HUES48 (cell line): Measurements from ENCODE around the gene TRAPPC4.
"Not testable (repeated sequence)": the region's sequence is repeated elsewhere in the genome, so short reads cannot be mapped to it uniquely, and the experiment has no call there.

Experiments used
- H3K27ac ChIP-seq: one replicate; pipeline ENCODE4 v1.7.0; 2013; ENCODE audit warnings: low read depth, low read length, inconsistent platforms
- H3K27me3 ChIP-seq: 2 replicates; pipeline ENCODE4 v1.6.1; 2013; ENCODE audit warnings: mild to moderate bottlenecking, low read length; ENCODE audit not compliant: control insufficient read depth, insufficient read depth
- H3K36me3 ChIP-seq: 2 replicates; pipeline ENCODE4 v1.6.1; 2013; ENCODE audit warnings: low read length; ENCODE audit not compliant: control insufficient read depth, insufficient read depth
- H3K4me1 ChIP-seq: 2 replicates; pipeline ENCODE4 v1.6.1; 2013; ENCODE audit warnings: mild to moderate bottlenecking, low read length; ENCODE audit not compliant: control insufficient read depth, insufficient read depth
- H3K4me3 ChIP-seq: 2 replicates; pipeline ENCODE4 v1.5.1; 2013; ENCODE audit warnings: mild to moderate bottlenecking, low read depth, low read length
- H3K9ac ChIP-seq: 2 replicates; pipeline ENCODE4 v1.6.1; 2013; ENCODE audit warnings: mild to moderate bottlenecking, low read depth, low read length, moderate library complexity
- H3K9me3 ChIP-seq: 2 replicates; pipeline ENCODE4 v1.6.1; 2013; ENCODE audit warnings: low read length; ENCODE audit not compliant: control insufficient read depth, insufficient read depth

TRAPPC4 gene

DNA sequence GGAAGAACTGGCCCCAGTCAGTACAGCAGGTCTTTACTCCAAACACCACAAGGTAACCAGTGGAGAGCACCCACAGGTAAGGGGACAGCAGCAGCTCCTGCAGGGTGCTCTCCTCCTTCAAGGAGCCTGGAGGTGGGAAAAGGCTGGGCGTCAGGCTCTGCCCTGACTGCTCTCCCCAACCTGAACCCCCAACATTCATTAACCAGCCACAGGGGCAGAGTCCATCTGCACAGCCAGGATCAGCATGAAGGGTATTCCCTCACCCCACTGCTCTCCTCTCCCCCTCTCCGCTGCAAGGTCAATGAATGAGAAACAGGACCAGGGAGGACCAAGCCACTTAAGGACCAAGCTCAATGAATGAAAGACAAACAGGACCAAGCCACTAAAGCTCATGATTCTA lies 8.4 kb downstream of the TRAPPC4 start:
- Histone ChIP-seq H3K27me3 (no peaks in the 10 kb centered on the region), H3K4me1 (peaks cover 12% of the 10 kb centered on the region), H3K4me3 (no peak overlapping the region), H3K36me3 (peaks cover 71% of the 10 kb centered on the region), H3K27ac (no peak overlapping the region), H3K9me3 (no peaks in the 10 kb centered on the region), H3K9ac (no peak overlapping the region)

DNA sequence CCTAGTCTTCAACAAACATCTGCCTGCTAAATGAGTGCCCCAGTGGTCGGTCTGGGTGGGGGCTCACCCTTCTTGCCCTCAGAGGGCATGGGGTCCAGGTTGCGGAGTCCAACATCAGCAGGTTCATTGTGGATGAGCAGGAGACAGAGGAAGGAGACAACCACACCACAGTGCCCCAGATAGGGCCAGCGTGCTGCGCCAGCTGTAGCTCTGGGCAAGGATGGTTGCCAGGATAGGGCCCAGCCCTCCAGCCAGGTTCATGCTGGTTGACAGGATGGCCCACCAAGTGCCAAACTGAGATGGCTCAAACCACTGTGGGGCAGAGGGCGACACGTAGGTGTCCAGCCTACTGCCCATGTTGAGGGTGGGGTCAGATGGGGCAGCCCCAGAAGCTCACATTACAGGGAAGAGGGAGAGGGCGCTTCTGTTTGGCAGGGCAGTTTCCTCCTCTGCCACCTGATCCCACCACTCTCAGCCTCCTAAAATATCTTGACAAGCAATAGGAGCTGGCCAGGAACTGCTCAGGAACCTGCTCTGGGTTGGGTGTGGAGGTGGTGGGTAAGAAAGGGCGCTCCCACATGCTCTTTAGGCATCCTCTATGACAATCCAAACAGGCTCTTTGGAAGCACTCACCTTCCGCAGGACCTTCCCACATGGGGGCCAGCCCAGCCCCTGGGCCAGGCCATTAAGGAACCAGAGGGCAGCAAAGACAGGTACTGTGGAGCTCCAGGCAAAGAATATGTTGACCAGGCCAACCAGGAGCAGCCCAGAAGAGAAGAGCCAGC lies 9.2 kb downstream of the TRAPPC4 start:
- peaks cover 64% of the 10 kb centered on the region for H3K36me3 ChIP-seq
- no peak overlapping the region for H3K9ac ChIP-seq
- H3K9me3 ChIP-seq: no peaks in the 10 kb centered on the region
- H3K4me3 ChIP-seq: no peak overlapping the region
- H3K4me1 ChIP-seq: peaks cover 12% of the 10 kb centered on the region
- H3K27me3 ChIP-seq: no peaks in the 10 kb centered on the region
- no peak overlapping the region for H3K27ac ChIP-seq

DNA sequence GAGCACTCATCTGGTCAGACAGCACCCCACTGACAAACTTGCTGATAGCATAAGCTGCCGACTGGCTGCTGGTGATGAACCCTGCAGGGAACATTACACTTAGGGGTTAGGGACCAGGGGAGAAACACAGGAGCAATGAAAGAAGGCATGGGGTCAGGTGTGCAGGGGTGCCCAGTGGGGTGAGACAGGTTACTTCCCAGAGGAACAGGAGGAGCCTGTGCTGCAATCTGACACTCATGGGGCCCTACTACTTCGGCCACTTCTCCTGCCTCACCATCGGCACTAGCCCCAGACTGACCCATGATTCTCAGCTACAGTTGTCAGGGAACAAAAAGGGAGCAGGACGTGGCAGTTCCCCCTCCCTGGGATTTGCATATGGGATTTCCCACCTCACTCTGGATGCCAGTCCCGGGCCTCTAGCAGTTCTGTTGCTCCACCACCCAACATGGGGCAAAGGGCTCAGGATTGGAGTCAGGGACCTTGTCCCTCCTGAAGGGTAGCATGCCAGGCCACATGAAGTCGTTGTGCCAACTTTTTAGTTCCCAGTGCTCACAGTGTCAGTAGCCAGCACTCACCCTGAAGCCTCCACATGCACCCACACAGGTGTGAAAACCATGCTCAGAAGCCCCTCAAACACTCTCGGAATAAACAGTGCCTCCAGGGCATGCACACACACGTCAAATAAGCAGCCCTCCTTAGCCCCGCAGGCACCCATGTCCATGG lies 9.9 kb downstream of the TRAPPC4 start:
- Histone ChIP-seq H3K9ac (no peak overlapping the region), H3K36me3 (peaks cover 57% of the 10 kb centered on the region), H3K9me3 (no peaks in the 10 kb centered on the region), H3K27me3 (no peaks in the 10 kb centered on the region), H3K4me3 (peak overlapping the region; percentile 91; the same call in 1 of the 2 replicates), H3K27ac (no peak overlapping the region), H3K4me1 (peaks cover 12% of the 10 kb centered on the region)

DNA sequence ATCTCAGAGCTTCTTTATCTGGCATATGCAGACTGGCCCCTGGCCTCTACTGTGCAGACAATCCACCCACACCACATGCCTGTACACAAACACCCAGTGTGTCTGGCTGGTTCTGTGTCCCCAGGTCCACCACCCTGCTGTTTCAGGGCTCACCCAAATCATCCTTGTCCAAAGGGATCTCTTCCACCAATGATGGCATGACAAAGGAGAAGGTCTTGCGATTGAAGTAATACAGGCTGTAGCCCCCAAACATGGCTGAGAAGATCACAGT lies 10.4 kb downstream of the TRAPPC4 start:
- Histone ChIP-seq H3K27ac (no peak overlapping the region), H3K27me3 (no peaks in the 10 kb centered on the region), H3K9ac (no peak overlapping the region), H3K4me1 (peaks cover 12% of the 10 kb centered on the region), H3K4me3 (peak overlapping the region; percentile 91), H3K9me3 (no peaks in the 10 kb centered on the region), H3K36me3 (peaks cover 52% of the 10 kb centered on the region)

DNA sequence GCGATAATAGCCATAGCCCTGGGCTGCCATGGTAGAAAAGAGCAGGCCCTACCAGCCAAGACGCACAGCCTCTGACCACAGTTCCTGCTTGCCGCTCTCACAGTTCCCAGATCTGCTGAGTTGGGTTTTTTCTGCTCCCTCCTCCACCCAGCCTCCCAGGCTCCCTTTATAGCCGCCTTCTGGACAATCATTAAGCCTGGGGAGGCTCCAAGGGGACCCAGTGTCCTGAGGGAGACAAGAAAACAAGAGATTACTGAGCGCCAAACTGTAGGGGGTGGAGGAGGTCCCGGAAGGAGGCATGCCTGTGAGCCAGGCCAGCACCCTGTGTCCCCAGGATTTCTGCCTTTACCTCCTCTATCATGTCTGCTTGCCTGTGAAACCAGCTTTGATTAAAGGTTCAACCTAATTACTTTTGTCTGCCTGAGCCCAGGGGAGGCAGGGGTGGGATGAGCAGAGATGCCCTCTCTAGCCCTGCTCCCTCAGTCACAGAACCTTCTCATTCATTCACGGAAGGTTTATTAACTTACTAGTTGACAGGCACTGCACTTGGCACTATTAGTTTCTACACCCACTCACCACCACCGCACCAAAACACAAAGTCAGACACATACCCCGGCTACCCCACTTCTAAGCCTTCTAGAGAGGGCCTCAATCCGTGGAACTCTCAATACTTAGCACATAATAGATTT lies 10.9 kb downstream of the TRAPPC4 start:
- Histone ChIP-seq H3K36me3 (peaks cover 48% of the 10 kb centered on the region), H3K9ac (0 out of 2 replicates have a peak overlapping the region, but pooled peaks have one; percentile 87), H3K27ac (peak overlapping the region; percentile 85), H3K4me1 (peaks cover 12% of the 10 kb centered on the region), H3K4me3 (peak overlapping the region; percentile 91), H3K27me3 (no peaks in the 10 kb centered on the region), H3K9me3 (no peaks in the 10 kb centered on the region)

DNA sequence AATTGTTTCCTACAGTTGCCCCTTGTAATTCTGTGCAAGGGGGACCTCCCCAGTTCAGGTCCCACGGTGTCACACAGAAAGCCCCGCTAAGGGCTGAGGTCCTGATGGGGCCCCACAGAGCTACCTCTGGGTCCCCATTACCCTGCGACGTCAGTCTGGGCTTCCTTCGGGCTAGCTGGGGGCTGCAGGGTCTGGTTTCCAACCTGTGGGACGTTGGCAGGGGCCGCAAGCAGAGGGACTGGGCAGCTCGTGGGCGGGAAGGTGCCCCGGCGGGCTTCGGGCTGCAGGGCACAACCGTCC lies 11.4 kb downstream of the TRAPPC4 start:
- H3K4me3 ChIP-seq: peak overlapping the region; percentile 91
- peak overlapping the region; percentile 85 for H3K27ac ChIP-seq
- H3K36me3 ChIP-seq: peaks cover 43% of the 10 kb centered on the region
- no peaks in the 10 kb centered on the region for H3K9me3 ChIP-seq
- H3K27me3 ChIP-seq: no peaks in the 10 kb centered on the region
- peaks cover 12% of the 10 kb centered on the region for H3K4me1 ChIP-seq
- H3K9ac ChIP-seq: peak overlapping the region; percentile 87; the same call in 1 of the 2 replicates

DNA sequence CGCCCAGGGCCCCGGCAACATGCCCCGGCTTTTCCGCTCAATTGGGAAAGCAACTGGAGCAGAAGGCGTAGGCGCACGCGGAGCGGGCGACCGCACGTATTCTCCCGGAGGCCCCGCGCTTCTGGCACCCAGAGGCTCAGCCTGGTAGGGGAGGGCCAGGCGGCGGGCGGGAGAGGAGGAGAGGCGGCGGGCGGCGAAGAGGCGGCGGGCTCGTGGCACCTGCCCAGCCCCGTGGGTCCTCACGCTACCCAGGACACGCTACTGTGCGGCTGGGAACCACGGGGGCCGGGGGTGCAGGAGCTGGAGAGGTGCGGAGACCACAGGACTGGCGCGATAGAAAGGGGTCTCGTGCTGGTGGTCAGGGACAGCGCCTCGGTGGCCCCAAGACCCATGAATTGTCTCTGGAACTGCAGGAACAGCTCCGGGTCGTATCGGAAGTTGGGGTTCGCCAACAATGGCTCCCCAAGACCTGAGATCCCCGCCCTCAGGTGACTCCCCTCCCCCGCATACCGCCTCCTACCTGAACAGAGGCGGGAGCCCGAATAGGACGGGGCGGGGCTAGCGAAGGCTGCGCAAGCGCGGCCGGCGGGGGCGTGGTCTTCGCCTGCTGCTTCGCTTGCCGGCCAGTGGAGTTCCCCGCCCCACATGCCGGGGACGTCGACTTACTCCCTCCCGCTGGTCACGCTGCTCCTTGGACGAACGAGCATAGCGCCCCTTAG lies 11.9 kb downstream of the TRAPPC4 start, which contains the start of gene SLC37A4:
Gene SLC37A4, minus strand, starts transcription at position 549 of the 719 bp plus-strand sequence.
- H3K4me1 ChIP-seq: peaks cover 12% of the 10 kb centered on the region
- no peaks in the 10 kb centered on the region for H3K27me3 ChIP-seq
- H3K27ac ChIP-seq: peak within 1 kb of the TSS; percentile 85
- no peaks in the 10 kb centered on the region for H3K9me3 ChIP-seq
- H3K4me3 ChIP-seq: peak within 1 kb of the TSS; percentile 91
- H3K9ac ChIP-seq: peak within 1 kb of the TSS; percentile 87
- peaks cover 38% of the 10 kb centered on the region for H3K36me3 ChIP-seq

DNA sequence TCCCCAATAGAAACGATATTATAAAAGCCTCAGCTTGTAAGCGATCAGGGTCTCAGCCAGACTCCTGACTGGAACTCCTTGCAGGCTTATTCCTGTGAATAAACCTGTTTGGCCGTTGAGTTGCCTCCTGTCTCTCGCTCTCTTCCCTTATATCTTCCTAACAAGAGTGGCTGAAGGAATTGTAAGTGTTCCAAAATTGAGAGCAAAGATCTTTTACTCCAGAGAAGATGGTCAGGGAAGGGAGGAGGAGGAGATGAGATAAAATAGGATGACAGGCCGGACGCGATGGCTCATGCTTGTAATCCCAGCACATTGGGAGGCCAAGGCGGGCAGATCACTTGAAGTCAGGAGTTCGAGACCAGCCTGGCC lies 13.3 kb downstream of the TRAPPC4 start:
- H3K27ac ChIP-seq: no peak overlapping the region
- H3K9me3 ChIP-seq: no peaks in the 10 kb centered on the region
- H3K4me3 ChIP-seq: no peak overlapping the region
- H3K4me1 ChIP-seq: peaks cover 12% of the 10 kb centered on the region
- no peak overlapping the region for H3K9ac ChIP-seq
- peaks cover 23% of the 10 kb centered on the region for H3K36me3 ChIP-seq
- no peaks in the 10 kb centered on the region for H3K27me3 ChIP-seq

DNA sequence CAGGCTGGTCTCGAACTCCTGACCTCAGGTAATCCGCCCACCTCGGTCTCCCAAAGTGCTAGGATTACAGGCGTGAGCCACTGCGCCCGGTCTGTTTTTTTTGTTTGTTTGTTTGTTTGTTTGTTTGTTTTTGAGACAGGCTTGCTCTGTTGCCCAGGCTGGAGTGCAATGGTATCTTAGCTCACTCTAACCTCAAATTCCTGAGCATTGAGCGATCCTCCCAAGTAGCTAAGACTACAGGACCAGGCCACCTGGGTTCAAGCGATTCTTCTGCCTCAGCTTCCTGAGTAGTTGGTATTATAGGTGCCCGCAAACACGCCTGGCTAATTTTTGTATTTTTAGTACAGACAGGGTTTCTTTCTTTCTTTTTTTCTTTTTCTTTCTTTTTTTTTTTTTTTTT lies 14.9 kb downstream of the TRAPPC4 start:
- not testable (repeated sequence) for H3K36me3 ChIP-seq, H3K4me3 ChIP-seq, H3K27me3 ChIP-seq, H3K9ac ChIP-seq, H3K9me3 ChIP-seq, H3K27ac ChIP-seq
- peaks cover 12% of the 10 kb centered on the region for H3K4me1 ChIP-seq

DNA sequence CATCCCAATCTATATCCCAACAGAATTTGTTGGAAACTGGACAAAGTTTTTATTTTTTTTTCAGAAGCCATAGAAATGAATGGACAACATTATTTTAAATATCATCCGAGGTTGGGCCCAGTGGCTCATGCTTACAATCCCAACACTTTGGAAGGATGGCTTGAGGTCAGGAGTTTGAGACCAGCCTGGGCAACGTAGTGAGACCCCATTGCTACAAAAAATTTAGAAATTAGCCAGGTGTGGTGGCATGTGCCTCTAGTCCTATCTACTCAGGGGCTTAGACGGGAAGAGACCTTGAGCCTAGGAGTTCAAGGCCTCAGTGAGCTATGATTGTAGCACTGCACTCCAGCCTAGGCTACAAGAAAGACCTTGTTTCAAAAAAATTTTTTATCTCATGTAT lies 16.2 kb downstream of the TRAPPC4 start:
- Histone ChIP-seq H3K27me3 (no peaks in the 10 kb centered on the region), H3K4me3 (no peak overlapping the region), H3K9me3 (no peaks in the 10 kb centered on the region), H3K9ac (no peak overlapping the region), H3K36me3 (no peaks in the 10 kb centered on the region), H3K27ac (no peak overlapping the region), H3K4me1 (peaks cover under 1% of the 10 kb centered on the region; the same call in 1 of the 2 replicates)
